Measurements from ENCODE around the gene GCC2.

DNA sequence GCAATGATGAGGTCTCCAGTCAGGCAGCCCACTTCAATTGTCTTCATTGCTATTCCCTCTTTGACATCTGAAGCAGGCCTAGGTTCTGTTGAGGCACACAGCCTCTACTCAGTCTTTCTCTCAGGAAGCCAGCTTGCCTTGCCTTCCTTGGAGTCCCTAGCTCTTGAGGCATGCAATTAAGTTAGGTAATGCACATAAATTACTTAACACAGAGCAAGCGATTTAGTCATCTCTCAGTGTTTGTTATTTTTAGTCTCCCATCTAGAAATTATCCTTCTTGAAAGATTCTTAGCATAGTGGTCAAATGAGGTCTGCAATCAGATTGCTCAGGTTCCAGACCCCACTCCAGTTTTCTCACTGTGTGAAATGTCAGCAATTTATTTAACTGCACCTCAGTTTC is 39.2 kb upstream of the GCC2 start:
- TF ChIP-seq, protein P1, sequence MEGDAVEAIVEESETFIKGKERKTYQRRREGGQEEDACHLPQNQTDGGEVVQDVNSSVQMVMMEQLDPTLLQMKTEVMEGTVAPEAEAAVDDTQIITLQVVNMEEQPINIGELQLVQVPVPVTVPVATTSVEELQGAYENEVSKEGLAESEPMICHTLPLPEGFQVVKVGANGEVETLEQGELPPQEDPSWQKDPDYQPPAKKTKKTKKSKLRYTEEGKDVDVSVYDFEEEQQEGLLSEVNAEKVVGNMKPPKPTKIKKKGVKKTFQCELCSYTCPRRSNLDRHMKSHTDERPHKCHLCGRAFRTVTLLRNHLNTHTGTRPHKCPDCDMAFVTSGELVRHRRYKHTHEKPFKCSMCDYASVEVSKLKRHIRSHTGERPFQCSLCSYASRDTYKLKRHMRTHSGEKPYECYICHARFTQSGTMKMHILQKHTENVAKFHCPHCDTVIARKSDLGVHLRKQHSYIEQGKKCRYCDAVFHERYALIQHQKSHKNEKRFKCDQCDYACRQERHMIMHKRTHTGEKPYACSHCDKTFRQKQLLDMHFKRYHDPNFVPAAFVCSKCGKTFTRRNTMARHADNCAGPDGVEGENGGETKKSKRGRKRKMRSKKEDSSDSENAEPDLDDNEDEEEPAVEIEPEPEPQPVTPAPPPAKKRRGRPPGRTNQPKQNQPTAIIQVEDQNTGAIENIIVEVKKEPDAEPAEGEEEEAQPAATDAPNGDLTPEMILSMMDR (IDR thresholded peaks at IDR 0.05): no peak
- no peak for TF ChIP-seq POLR2A (IDR thresholded peaks at IDR 0.05)
